SJSA1 (cell line): ENCODE measurements around the gene PALLD. TPM values are rescaled to one million over a fixed set of nuclear protein-coding genes. Genes with fewer than 3 reads are reported as not detected.

ENCODE experiments used
- DNase-seq, 2 experiments: peaks; one replicate each; pipeline ENCODE4 v3.0.0-alpha.2; 2015 to 2020; ENCODE audit warnings: low spot score in 2 of 2, low read depth in 1 of 2
- H3K27ac ChIP-seq: fragments of 250-450 bp; sonication (Bioruptor Pico); 2 replicates; pipeline ENCODE4 v1.5.1; 2020; ENCODE audit warnings: mild to moderate bottlenecking, moderate library complexity
- H3K27me3 ChIP-seq: fragments of 250-450 bp; sonication (Bioruptor Pico); replicated peaks from 2 replicates; pipeline ENCODE4 v1.5.1; 2020; ENCODE audit warnings: mild to moderate bottlenecking, moderate library complexity
- H3K36me3 ChIP-seq: fragments of 250-450 bp; sonication (Bioruptor Pico); 2 replicates; pipeline ENCODE4 v1.5.1; 2020; ENCODE audit warnings: mild to moderate bottlenecking
- H3K4me1 ChIP-seq: fragments of 250-450 bp; sonication (Bioruptor Pico); replicated peaks from 2 replicates; pipeline ENCODE4 v1.6.1; 2021; ENCODE audit warnings: mild to moderate bottlenecking
- H3K4me3 ChIP-seq: fragments of 250-450 bp; sonication (Bioruptor Pico); 2 replicates; pipeline ENCODE4 v1.5.1; 2020; ENCODE audit warnings: mild to moderate bottlenecking
- H3K9me3 ChIP-seq: fragments of 250-450 bp; sonication (Bioruptor Pico); replicated peaks from 2 replicates; pipeline ENCODE4 v1.5.1; 2020; ENCODE audit warnings: mild to moderate bottlenecking
- total RNA-seq: library from RNA; depleted of rRNA; stranded (reverse); fragments of >200 nt; shearing (Covaris generic); gene quantifications from 2 replicates; pipeline ENCODE4 v1.2.3, GENCODE V29; 2014; rRNA removed

Gene PALLD
- total RNA-seq, 1 experiment from 2014 or later: 118 TPM

DNA sequence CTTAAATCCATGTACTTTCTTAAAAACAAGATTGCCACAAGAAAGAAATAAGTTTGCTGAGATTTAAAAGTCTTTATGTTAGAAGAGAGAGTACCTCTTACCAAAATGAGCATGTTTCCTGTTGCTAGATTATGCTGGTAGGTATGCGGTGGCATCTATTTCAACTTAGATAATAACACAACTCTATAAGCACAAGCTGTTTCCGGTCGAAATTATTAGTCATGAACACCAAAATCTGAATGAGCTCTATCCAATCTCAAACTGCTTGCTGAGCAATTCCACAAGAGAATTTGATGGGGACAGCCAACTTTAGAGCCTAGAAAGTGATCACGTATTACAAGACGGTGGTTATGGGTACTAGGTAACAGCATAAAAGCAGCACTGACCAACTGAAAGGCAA lies 463.9 kb downstream of the PALLD start:
- Histone ChIP-seq H3K27me3 (no peaks in the 10 kb centered on the region), H3K4me1 (no peaks in the 10 kb centered on the region), H3K9me3 (no peaks in the 10 kb centered on the region), H3K36me3 (no peaks in the 10 kb centered on the region), H3K27ac (no peak overlapping the region), H3K4me3 (no peak overlapping the region)
- no peak for DNase-seq

- no peaks in the 10 kb centered on the region for H3K4me1 ChIP-seq
- no peak for DNase-seq
- H3K27ac ChIP-seq: no peak overlapping the region
- H3K4me3 ChIP-seq: no peak overlapping the region
- H3K27me3 ChIP-seq: no peaks in the 10 kb centered on the region
- no peaks in the 10 kb centered on the region; the same call in 1 of the 2 replicates for H3K36me3 ChIP-seq
- H3K9me3 ChIP-seq: no peaks in the 10 kb centered on the region
Measured at GRCh38 chr4:168972596-168972995, 475.7 kb downstream of the PALLD start.

Other genes with a start within 250 kb of the PALLD start
- 10.9 and 13.5 TPM in 2 replicates for gene DDX60, start 178.3 kb upstream of the PALLD start, total RNA-seq
- 24.8 and 26.8 TPM in 2 replicates for gene DDX60L, start 16.6 kb upstream of the PALLD start, total RNA-seq